PC-3 (cell line): ENCODE data around the gene CAMSAP1. TPM values are rescaled to one million over a fixed set of nuclear protein-coding genes. Genes with fewer than 3 reads are reported as not detected.
"Not testable (repeated sequence)": the region's sequence is repeated elsewhere in the genome, so short reads cannot be mapped to it uniquely, and the experiment has no call there.

Experiments
- ATAC-seq: fragments of 200-7000 bp; cut with Tn5 transposase; 2 replicates; pipeline ENCODE4 v1.9.1; 2020; ENCODE audit warnings: mild to moderate bottlenecking, moderate library complexity
- BruUV-seq: library from RNA; stranded (reverse); fragments of 400-500 nt; replicated peaks from 2 replicates; lab custom pipeline; 2021; lab: Mats Ljungman, UMichigan
- CTCF ChIA-PET: fragments of 300-600 bp; sonication (Branson Sonifier 250); formaldehyde crosslinking; loops from one replicate; lab custom pipeline; 2022; ENCODE audit warnings: antibody characterized with exemption; lab: Charles Lee
- POLR2A ChIA-PET: fragments of 300-600 bp; sonication (Branson Sonifier 250); formaldehyde crosslinking; loops from one replicate; lab custom pipeline; 2022; ENCODE audit warnings: antibody characterized with exemption; ENCODE audit not compliant: unreplicated experiment; lab: Charles Lee
- DNase-seq: peaks from one replicate; pipeline ENCODE4 v3.0.0-alpha.2; 2015
- H2AFZ ChIP-seq: fragments of 300-600 bp; sonication (generic); 2 replicates; pipeline ENCODE4 v1.6.0; 2016; ENCODE audit warnings: antibody characterized with exemption, low read length
- H3F3A ChIP-seq: fragments of 300-600 bp; sonication (generic); one replicate; pipeline ENCODE4 v1.6.0; 2017; ENCODE audit warnings: antibody characterized with exemption, low read length, control low read depth, mild to moderate bottlenecking; ENCODE audit not compliant: unreplicated experiment
- H3K27ac ChIP-seq: fragments of 300-600 bp; sonication (generic); 2 replicates; pipeline ENCODE4 v1.5.1; 2016; ENCODE audit warnings: mild to moderate bottlenecking, low read length
- H3K27me3 ChIP-seq: fragments of 300-600 bp; sonication (generic); 2 replicates; pipeline ENCODE4 v1.6.1; 2016; ENCODE audit warnings: low read length, mixed read lengths
- H3K36me3 ChIP-seq: fragments of 300-600 bp; sonication (generic); 2 replicates; pipeline ENCODE4 v1.6.1; 2016; ENCODE audit warnings: low read depth, mixed run types, low read length, mixed read lengths
- H3K4me1 ChIP-seq: fragments of 300-600 bp; sonication (generic); 2 replicates; pipeline ENCODE4 v1.5.1; 2016; ENCODE audit warnings: low read length; ENCODE audit not compliant: insufficient read depth
- H3K4me2 ChIP-seq: fragments of 300-600 bp; sonication (generic); 2 replicates; pipeline ENCODE4 v1.6.0; 2016; ENCODE audit warnings: low read length
- H3K4me3 ChIP-seq: fragments of 300-600 bp; sonication (generic); 2 replicates; pipeline ENCODE4 v1.5.1; 2016; ENCODE audit warnings: mild to moderate bottlenecking, low read length, mixed read lengths
- H3K79me2 ChIP-seq: fragments of 300-600 bp; sonication (generic); 2 replicates; pipeline ENCODE4 v1.6.1; 2017; ENCODE audit warnings: low read length, mixed read lengths
- H3K9ac ChIP-seq: fragments of 300-600 bp; sonication (generic); 2 replicates; pipeline ENCODE4 v1.6.0; 2016; ENCODE audit warnings: mild to moderate bottlenecking, low read length
- H3K9me2 ChIP-seq: fragments of 300-600 bp; sonication (generic); replicated peaks from 2 replicates; pipeline ENCODE4 v1.6.1; 2016; ENCODE audit warnings: mixed run types, low read length, mixed read lengths
- H3K9me3 ChIP-seq: fragments of 300-600 bp; sonication (generic); 2 replicates; pipeline ENCODE4 v1.6.1; 2016; ENCODE audit warnings: low read length, mixed read lengths
- H4K20me1 ChIP-seq: fragments of 300-600 bp; sonication (generic); 2 replicates; pipeline ENCODE4 v1.6.1; 2016; ENCODE audit warnings: low read length, mixed read lengths
- CTCF ChIP-seq: fragments of 300-600 bp; sonication (generic); conservative IDR thresholded peaks from 2 replicates; pipeline ENCODE4 v1.5.1; 2017; ENCODE audit warnings: antibody characterized with exemption, low read depth, mild to moderate bottlenecking, low read length
- EZH2 ChIP-seq: fragments of 300-600 bp; sonication (generic); IDR thresholded peaks from one replicate; pipeline ENCODE4 v1.6.1; 2017; ENCODE audit warnings: antibody characterized with exemption, mild to moderate bottlenecking, low read length; ENCODE audit not compliant: unreplicated experiment
- EZH2phosphoT487 ChIP-seq: fragments of 300-600 bp; sonication (generic); IDR thresholded peaks from 2 replicates; pipeline ENCODE4 v1.6.1; 2018; ENCODE audit warnings: mild to moderate bottlenecking, antibody characterized with exemption, low read length, borderline replicate concordance
- intact Hi-C: fragments of 100-400 bp; cut with micrococcal nuclease; formaldehyde crosslinking; loops from 2 replicates; pipeline ENCODE4 v1.9.0; 2023
- total RNA-seq: library from RNA; depleted of rRNA; stranded (reverse); fragments of >200 nt; gene quantifications from 2 replicates; pipeline ENCODE4 v1.2.3, GENCODE V29; 2014

The CAMSAP1 gene
- total RNA-seq, 1 experiment from 2014 or later, result 16.4 TPM

DNA sequence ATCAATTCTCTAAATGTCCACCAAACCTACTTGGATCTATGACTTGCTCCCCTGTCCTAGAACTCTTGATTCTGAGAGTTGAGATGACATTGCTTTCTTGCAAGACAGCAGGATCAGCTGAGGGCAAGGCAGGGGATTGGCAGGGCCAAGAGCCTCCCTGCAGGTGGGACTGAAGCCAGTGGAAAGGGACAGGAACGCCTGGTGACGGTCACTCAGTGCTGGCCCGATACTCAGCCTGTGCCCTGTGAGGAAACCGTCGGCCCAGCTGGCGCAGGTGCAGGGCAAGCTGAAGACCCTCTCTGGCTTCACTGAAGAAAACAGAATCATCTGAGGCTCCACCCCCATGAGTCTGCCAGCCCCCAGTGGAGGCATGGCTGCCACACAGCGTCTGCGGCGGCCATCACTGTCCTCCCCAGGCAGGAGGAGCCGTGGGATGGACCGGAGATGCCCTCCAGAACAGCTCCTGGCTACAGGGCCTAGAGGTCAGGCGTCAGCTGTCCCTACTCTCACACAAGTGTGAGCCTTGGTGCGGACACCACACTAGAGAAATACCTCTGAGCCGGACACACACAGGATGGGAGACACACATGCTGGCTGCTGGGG is 39.1 kb upstream of the CAMSAP1 start:
- TF ChIP-seq EZH2phosphoT487 (no peak), CTCF (no peak), EZH2 (no peak)
- H2AFZ ChIP-seq, result no peak overlapping the region
- intact Hi-C loops, result no loop called here
- no peaks in the 10 kb centered on the region for H3K36me3 ChIP-seq
- no peaks in the 10 kb centered on the region for H3K4me1 ChIP-seq
- 0 out of 2 replicates have a peak, but pooled peaks cover 5% of the 10 kb centered on the region for H3K79me2 ChIP-seq
- H3K4me3 ChIP-seq, result no peak overlapping the region
- H4K20me1 ChIP-seq, result no peaks in the 10 kb centered on the region
- no peak overlapping the region for H3K27ac ChIP-seq
- H3F3A ChIP-seq, result no peaks in the 10 kb centered on the region
- POLR2A ChIA-PET, result no interaction called here
- CTCF ChIA-PET, result no interaction called here
- DNase-seq (no peak), ATAC-seq (no peak)
- no peak overlapping the region for H3K4me2 ChIP-seq
- no peaks in the 10 kb centered on the region for H3K9me2 ChIP-seq
- H3K9ac ChIP-seq, result no peak overlapping the region
- BruUV-seq, result no TSS peak
- H3K9me3 ChIP-seq, result no peaks in the 10 kb centered on the region
- H3K27me3 ChIP-seq, result no peaks in the 10 kb centered on the region

DNA sequence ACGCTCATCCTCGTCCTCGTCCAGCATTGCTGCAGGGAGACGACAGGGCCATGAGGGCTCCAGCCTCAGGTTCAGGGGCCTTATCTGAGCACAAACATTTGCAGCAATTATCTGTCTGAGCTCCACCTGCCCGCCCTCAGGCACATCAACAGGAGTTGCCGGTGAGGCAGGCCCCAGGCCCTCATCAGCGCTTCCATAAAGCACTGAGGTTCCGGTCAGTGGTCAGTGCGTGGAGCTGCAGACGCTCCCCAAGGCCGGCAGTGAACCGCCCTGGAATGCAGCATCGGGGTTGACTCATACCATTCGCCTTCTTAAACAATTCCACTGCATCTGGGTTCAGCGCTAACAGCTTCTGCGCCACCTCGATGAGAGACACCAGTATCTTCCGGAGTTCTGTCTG is 38.6 kb upstream of the CAMSAP1 start:
- no peak overlapping the region for H3K4me3 ChIP-seq
- H3K9me2 ChIP-seq, result no peaks in the 10 kb centered on the region
- no peaks in the 10 kb centered on the region for H3K4me1 ChIP-seq
- CTCF ChIA-PET, result no interaction called here
- no peak overlapping the region for H2AFZ ChIP-seq
- no peak overlapping the region for H3K9ac ChIP-seq
- TF ChIP-seq EZH2phosphoT487, result no peak
- no peak for TF ChIP-seq EZH2
- TF ChIP-seq CTCF, result no peak
- ATAC-seq, result no peak
- no peak overlapping the region for H3K4me2 ChIP-seq
- 0 out of 2 replicates have a peak, but pooled peaks cover 5% of the 10 kb centered on the region for H3K79me2 ChIP-seq
- POLR2A ChIA-PET, result no interaction called here
- no TSS peak for BruUV-seq
- H3F3A ChIP-seq, result no peaks in the 10 kb centered on the region
- no peaks in the 10 kb centered on the region for H3K9me3 ChIP-seq
- intact Hi-C loops, result no loop called here
- H3K36me3 ChIP-seq, result no peaks in the 10 kb centered on the region
- H3K27ac ChIP-seq, result no peak overlapping the region
- H4K20me1 ChIP-seq, result no peaks in the 10 kb centered on the region
- no peak for DNase-seq
- no peaks in the 10 kb centered on the region for H3K27me3 ChIP-seq

DNA sequence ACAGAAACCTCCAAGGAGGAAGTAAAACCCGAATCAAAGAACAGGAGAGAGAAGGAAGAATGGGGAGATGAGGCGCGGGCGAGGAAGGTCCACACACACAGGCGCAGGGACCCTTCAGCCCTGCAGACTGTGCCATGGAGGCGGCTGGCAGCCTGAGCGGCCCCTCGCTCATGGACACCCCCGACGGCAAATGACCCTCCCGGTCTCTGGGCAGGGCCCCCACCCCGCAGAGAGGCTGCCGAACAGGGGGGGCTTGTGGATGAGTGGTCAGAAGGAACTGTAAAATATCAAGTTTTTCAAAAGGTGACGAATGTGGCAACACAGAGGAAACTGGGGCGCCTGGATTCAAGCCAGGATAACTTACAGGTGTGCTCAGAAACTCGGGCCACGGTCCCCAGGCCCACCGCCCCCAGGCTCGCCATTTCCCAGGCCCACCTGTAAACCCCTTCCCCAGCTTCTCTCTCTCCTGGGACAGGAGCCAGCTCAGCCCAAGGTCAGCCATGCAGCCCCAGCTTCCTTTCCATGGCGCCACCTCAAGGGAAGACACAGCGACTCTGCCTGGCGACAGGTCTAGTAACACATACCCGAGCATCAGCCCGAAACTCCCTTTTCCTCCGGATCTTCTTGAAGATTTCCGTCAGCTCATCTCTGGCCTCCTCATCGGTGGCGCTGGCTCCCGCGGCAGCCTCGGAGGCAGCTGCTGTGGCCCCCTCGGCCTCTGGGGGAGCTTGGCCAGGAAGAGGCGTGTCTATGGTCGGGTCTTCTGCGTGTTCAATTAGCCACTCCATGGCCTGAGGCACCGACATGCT is 37.3 kb upstream of the CAMSAP1 start:
- intact Hi-C loops, result no loop called here
- Histone ChIP-seq H3F3A (no peaks in the 10 kb centered on the region), H3K4me1 (no peaks in the 10 kb centered on the region), H4K20me1 (no peaks in the 10 kb centered on the region), H3K9me3 (no peaks in the 10 kb centered on the region), H3K27ac (no peak overlapping the region), H3K79me2 (0 out of 2 replicates have a peak, but pooled peaks cover 5% of the 10 kb centered on the region), H3K9ac (no peak overlapping the region), H3K36me3 (no peaks in the 10 kb centered on the region), H3K4me3 (no peak overlapping the region), H3K9me2 (no peaks in the 10 kb centered on the region), H2AFZ (no peak overlapping the region), H3K4me2 (no peak overlapping the region), H3K27me3 (no peaks in the 10 kb centered on the region)
- ATAC-seq (no peak), DNase-seq (no peak)
- POLR2A ChIA-PET, result no interaction called here
- no TSS peak for BruUV-seq
- TF ChIP-seq CTCF (no peak), EZH2 (no peak), EZH2phosphoT487 (no peak)
- CTCF ChIA-PET, result no interaction called here

DNA sequence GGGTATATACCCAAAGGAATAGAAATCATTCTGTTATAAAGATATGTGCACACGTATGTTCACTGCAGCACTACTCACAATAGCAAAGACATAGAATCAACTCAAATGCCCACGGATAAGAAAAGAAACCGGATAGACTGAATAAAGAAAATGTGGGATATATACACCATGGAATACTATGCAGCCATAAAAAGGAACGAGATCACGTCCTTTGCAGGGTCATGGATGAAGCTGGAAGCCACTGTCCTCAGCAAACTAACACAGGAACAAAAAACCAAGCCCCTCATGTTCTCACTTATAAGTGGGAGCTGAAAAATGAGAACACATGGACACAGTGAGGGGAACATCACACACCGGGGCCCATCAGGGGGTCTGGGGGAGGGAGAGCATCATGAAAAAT is 36.3 kb upstream of the CAMSAP1 start:
- POLR2A ChIA-PET, H3K79me2 ChIP-seq, H3K9ac ChIP-seq, DNase-seq, H3K4me2 ChIP-seq, intact Hi-C loops, CTCF ChIA-PET, H3K36me3 ChIP-seq, H2AFZ ChIP-seq, H3K4me3 ChIP-seq, H3K4me1 ChIP-seq, H3K27me3 ChIP-seq, H3K9me3 ChIP-seq, BruUV-seq, H4K20me1 ChIP-seq, H3K9me2 ChIP-seq, H3F3A ChIP-seq, H3K27ac ChIP-seq, ATAC-seq: not testable (repeated sequence)
